Measurements from ENCODE around the gene MAOB. TPM values are rescaled to one million over a fixed set of nuclear protein-coding genes. Genes with fewer than 3 reads are reported as not detected.

The MAOB gene
- total RNA-seq, 1 experiment from 2014 or later, result 0.74 TPM

DNA sequence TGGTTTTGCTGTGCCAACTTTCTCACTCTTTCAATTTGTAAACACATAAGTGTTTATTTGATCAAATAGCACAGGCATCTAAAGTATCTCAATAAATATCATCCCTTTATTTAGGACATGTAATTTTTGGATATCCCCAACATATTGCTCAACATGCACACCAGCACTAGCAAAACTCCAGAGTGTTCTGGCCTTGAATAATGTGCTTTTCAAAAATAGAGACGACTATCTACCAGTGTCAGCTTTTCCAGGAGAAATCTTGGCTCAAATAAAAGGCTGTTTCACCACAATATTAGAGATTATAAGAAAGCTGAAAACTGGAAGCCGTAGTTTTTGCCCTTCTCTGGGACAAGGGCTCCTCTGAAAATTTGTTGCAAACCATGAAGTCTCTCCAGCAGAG is 67.0 kb downstream of the MAOB start (continued):
- TF ChIP-seq ETV6 (CRISPR knock-in tag; IDR thresholded peaks at IDR 0.05), result no peak
- TF ChIP-seq IRF2 (CRISPR knock-in tag; IDR thresholded peaks at IDR 0.05; ENCODE audit: borderline replicate concordance, low read depth), result no peak
- no peak for TF ChIP-seq KAT7 (CRISPR knock-in tag; IDR thresholded peaks at IDR 0.05; ENCODE audit: borderline replicate concordance)
- no peak for TF ChIP-seq OVOL2 (CRISPR knock-in tag; IDR thresholded peaks at IDR 0.05; ENCODE audit: borderline replicate concordance)
- TF ChIP-seq CBFB (CRISPR knock-in tag; IDR thresholded peaks at IDR 0.05; ENCODE audit: low read depth), result no peak
- TF ChIP-seq ESRRA (CRISPR knock-in tag; IDR thresholded peaks at IDR 0.05; ENCODE audit: borderline replicate concordance), result no peak
- TF ChIP-seq ZNF671 (CRISPR knock-in tag; IDR thresholded peaks at IDR 0.05), result no peak
- no peak for TF ChIP-seq FOXJ3 (CRISPR knock-in tag; IDR thresholded peaks at IDR 0.05; ENCODE audit: borderline replicate concordance)
- TF ChIP-seq ZNF121 (CRISPR knock-in tag; IDR thresholded peaks at IDR 0.05), result no peak
- TF ChIP-seq, protein P1, sequence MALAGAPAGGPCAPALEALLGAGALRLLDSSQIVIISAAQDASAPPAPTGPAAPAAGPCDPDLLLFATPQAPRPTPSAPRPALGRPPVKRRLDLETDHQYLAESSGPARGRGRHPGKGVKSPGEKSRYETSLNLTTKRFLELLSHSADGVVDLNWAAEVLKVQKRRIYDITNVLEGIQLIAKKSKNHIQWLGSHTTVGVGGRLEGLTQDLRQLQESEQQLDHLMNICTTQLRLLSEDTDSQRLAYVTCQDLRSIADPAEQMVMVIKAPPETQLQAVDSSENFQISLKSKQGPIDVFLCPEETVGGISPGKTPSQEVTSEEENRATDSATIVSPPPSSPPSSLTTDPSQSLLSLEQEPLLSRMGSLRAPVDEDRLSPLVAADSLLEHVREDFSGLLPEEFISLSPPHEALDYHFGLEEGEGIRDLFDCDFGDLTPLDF (CRISPR knock-in tag; IDR thresholded peaks at IDR 0.05), result no peak
- TF ChIP-seq ZNF232 (CRISPR knock-in tag; IDR thresholded peaks at IDR 0.05), result no peak
- no peak for TF ChIP-seq ZNF423 (CRISPR knock-in tag; IDR thresholded peaks at IDR 0.05)
- TF ChIP-seq, protein P2, sequence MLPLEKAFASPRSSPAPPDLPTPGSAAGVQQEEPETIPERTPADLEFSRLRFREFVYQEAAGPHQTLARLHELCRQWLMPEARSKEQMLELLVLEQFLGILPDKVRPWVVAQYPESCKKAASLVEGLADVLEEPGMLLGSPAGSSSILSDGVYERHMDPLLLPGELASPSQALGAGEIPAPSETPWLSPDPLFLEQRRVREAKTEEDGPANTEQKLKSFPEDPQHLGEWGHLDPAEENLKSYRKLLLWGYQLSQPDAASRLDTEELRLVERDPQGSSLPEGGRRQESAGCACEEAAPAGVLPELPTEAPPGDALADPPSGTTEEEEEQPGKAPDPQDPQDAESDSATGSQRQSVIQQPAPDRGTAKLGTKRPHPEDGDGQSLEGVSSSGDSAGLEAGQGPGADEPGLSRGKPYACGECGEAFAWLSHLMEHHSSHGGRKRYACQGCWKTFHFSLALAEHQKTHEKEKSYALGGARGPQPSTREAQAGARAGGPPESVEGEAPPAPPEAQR (CRISPR knock-in tag; IDR thresholded peaks at IDR 0.05), result no peak

DNA sequence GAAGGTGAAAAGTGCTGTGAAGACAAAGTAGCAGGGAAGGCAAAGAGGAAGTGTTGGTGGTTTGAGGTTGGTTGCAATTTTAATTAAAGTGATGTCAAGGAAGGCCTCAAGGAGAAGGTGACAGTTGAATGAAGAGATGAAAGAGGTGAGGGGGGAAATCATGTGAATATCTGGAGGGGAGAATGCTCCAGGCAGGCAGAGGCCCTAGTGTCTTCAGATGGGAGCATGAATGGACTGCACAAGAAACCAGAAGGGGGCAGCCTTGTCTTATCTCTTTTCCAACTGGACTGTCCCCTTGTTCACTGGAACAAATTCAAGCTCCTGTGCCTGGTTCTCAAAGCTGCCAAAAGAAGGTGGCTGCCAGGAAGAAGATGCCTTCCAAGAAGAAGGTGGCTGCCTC is 68.4 kb downstream of the MAOB start:
- DNase-seq (ENCODE audit: low spot score) (peak; percentile 36), ATAC-seq (peak; percentile 72; the same call in 1 of the 2 replicates)
- CTCF ChIA-PET, result interaction anchor here (0.6 to 1.6 kb wide), 12 partner anchors 10 to 435 kb away, joined by 3 to 11 read pairs (median 4); no protein-coding TSS in a partner anchor
- Mint-ChIP-seq H3K9me3 (no peaks in the 10 kb centered on the region), H3K4me1 (no peaks in the 10 kb centered on the region), H3K4me3 (no peak overlapping the region), H3K27me3 (ENCODE audit: low read depth) (no peaks in the 10 kb centered on the region), H3K27ac (no peak overlapping the region), H3K36me3 (no peaks in the 10 kb centered on the region)
- POLR2A ChIA-PET, result no interaction called here
- no peak for TF ChIP-seq MYBL2 (CRISPR knock-in tag; IDR thresholded peaks at IDR 0.05)
- no peak for TF ChIP-seq IRF2 (CRISPR knock-in tag; IDR thresholded peaks at IDR 0.05; ENCODE audit: borderline replicate concordance, low read depth)
- TF ChIP-seq, protein P3, sequence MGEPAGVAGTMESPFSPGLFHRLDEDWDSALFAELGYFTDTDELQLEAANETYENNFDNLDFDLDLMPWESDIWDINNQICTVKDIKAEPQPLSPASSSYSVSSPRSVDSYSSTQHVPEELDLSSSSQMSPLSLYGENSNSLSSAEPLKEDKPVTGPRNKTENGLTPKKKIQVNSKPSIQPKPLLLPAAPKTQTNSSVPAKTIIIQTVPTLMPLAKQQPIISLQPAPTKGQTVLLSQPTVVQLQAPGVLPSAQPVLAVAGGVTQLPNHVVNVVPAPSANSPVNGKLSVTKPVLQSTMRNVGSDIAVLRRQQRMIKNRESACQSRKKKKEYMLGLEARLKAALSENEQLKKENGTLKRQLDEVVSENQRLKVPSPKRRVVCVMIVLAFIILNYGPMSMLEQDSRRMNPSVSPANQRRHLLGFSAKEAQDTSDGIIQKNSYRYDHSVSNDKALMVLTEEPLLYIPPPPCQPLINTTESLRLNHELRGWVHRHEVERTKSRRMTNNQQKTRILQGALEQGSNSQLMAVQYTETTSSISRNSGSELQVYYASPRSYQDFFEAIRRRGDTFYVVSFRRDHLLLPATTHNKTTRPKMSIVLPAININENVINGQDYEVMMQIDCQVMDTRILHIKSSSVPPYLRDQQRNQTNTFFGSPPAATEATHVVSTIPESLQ (CRISPR knock-in tag; IDR thresholded peaks at IDR 0.05), result no peak
- no peak for TF ChIP-seq NFE2L1 (CRISPR knock-in tag; IDR thresholded peaks at IDR 0.05)
- no peak for TF ChIP-seq FOXK1 (CRISPR knock-in tag; IDR thresholded peaks at IDR 0.05)
- TF ChIP-seq SMAD4 (CRISPR knock-in tag; IDR thresholded peaks at IDR 0.05), result no peak
- no peak for TF ChIP-seq CREB1 (CRISPR knock-in tag; IDR thresholded peaks at IDR 0.05)
- no peak for TF ChIP-seq JAZF1 (CRISPR knock-in tag; IDR thresholded peaks at IDR 0.05)
- no peak for TF ChIP-seq OVOL2 (CRISPR knock-in tag; IDR thresholded peaks at IDR 0.05; ENCODE audit: borderline replicate concordance)
- no peak for TF ChIP-seq SOX15 (CRISPR knock-in tag; IDR thresholded peaks at IDR 0.05)
- TF ChIP-seq, protein P4, sequence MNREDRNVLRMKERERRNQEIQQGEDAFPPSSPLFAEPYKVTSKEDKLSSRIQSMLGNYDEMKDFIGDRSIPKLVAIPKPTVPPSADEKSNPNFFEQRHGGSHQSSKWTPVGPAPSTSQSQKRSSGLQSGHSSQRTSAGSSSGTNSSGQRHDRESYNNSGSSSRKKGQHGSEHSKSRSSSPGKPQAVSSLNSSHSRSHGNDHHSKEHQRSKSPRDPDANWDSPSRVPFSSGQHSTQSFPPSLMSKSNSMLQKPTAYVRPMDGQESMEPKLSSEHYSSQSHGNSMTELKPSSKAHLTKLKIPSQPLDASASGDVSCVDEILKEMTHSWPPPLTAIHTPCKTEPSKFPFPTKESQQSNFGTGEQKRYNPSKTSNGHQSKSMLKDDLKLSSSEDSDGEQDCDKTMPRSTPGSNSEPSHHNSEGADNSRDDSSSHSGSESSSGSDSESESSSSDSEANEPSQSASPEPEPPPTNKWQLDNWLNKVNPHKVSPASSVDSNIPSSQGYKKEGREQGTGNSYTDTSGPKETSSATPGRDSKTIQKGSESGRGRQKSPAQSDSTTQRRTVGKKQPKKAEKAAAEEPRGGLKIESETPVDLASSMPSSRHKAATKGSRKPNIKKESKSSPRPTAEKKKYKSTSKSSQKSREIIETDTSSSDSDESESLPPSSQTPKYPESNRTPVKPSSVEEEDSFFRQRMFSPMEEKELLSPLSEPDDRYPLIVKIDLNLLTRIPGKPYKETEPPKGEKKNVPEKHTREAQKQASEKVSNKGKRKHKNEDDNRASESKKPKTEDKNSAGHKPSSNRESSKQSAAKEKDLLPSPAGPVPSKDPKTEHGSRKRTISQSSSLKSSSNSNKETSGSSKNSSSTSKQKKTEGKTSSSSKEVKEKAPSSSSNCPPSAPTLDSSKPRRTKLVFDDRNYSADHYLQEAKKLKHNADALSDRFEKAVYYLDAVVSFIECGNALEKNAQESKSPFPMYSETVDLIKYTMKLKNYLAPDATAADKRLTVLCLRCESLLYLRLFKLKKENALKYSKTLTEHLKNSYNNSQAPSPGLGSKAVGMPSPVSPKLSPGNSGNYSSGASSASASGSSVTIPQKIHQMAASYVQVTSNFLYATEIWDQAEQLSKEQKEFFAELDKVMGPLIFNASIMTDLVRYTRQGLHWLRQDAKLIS (CRISPR knock-in tag; IDR thresholded peaks at IDR 0.05; ENCODE audit: borderline replicate concordance), result no peak
- TF ChIP-seq, protein P5, sequence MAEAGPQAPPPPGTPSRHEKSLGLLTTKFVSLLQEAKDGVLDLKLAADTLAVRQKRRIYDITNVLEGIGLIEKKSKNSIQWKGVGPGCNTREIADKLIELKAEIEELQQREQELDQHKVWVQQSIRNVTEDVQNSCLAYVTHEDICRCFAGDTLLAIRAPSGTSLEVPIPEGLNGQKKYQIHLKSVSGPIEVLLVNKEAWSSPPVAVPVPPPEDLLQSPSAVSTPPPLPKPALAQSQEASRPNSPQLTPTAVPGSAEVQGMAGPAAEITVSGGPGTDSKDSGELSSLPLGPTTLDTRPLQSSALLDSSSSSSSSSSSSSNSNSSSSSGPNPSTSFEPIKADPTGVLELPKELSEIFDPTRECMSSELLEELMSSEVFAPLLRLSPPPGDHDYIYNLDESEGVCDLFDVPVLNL (CRISPR knock-in tag; IDR thresholded peaks at IDR 0.05; ENCODE audit: borderline replicate concordance, low read depth), result no peak
- no peak for TF ChIP-seq NFYB (CRISPR knock-in tag; conservative IDR thresholded peaks at IDR 0.05; ENCODE audit: low read depth)
- TF ChIP-seq, protein P6, sequence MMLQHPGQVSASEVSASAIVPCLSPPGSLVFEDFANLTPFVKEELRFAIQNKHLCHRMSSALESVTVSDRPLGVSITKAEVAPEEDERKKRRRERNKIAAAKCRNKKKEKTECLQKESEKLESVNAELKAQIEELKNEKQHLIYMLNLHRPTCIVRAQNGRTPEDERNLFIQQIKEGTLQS (CRISPR knock-in tag; conservative IDR thresholded peaks at IDR 0.05), result no peak
- TF ChIP-seq JUN (CRISPR knock-in tag; IDR thresholded peaks at IDR 0.05), result no peak
